ENCODE data around the gene PTPRQ. TPM values are rescaled to one million over a fixed set of nuclear protein-coding genes. Genes with fewer than 3 reads are reported as not detected.

Gene PTPRQ
- total and polyA plus RNA-seq, 2 of the 8 experiments (the other 6 are each of a cell fraction or from before 2014, with no cell fraction given): not detected

- Histone ChIP-seq H3K9me3 (ENCODE audit: insufficient read depth in 2 of 2, low read depth in 1 of 2, low read length in 1 of 2) (no peaks in the 10 kb centered on the region), H3K4me1 (replicated peaks in 1 of 4; ENCODE audit: control insufficient read depth in 3 of 4, insufficient read depth in 4 of 4, low read length in 3 of 4) (no peaks in the 10 kb centered on the region), H2BK15ac (ENCODE audit: low read length) (no peak overlapping the region), H3K4ac (replicated peaks; ENCODE audit: insufficient read length, low read depth, low read length) (no peak overlapping the region), H2BK20ac (ENCODE audit: low read length) (no peak overlapping the region), H3K79me2 (ENCODE audit: control insufficient read depth in 1 of 2, insufficient read depth in 2 of 2, low read length in 2 of 2) (no peaks in the 10 kb centered on the region), H3K9ac (replicated peaks in 1 of 4; ENCODE audit: extremely low read depth in 1 of 4, low read depth in 3 of 4, low read length in 3 of 4) (no peak overlapping the region), H3K79me1 (ENCODE audit: low read depth, low read length) (no peaks in the 10 kb centered on the region), H3K36me3 (ENCODE audit: control insufficient read depth in 2 of 4, insufficient read depth in 4 of 4, low read length in 3 of 4) (no peaks in the 10 kb centered on the region), H3K56ac (replicated peaks; ENCODE audit: insufficient read length, low read depth, low read length) (no peak overlapping the region), H2AK5ac (ENCODE audit: low read depth, low read length) (no peak overlapping the region), H2AFZ (ENCODE audit: low read length) (no peak overlapping the region), H4K5ac (ENCODE audit: insufficient read length, low read depth, low read length) (no peak overlapping the region), H2BK120ac (replicated peaks; ENCODE audit: low read depth, low read length) (no peak overlapping the region), H2BK12ac (ENCODE audit: low read depth, low read length) (no peak overlapping the region), H3K4me3 (ENCODE audit: extremely low read depth in 1 of 4, insufficient read depth in 2 of 4, low read depth in 3 of 4, low read length in 4 of 4) (no peak overlapping the region), H3K27ac (ENCODE audit: low read depth, low read length) (no peak overlapping the region), H2BK5ac (ENCODE audit: low read depth, low read length) (no peak overlapping the region), H3K14ac (ENCODE audit: insufficient read length) (no peak overlapping the region), H3K4me2 (ENCODE audit: insufficient read depth in 1 of 2, low read depth in 2 of 2, low read length in 2 of 2) (no peak overlapping the region), H4K20me1 (replicated peaks in 1 of 2; ENCODE audit: control insufficient read depth in 1 of 2, insufficient read depth in 2 of 2, low read length in 2 of 2) (no peaks in the 10 kb centered on the region), H4K8ac (ENCODE audit: extremely low read depth, insufficient read depth, low read length) (no peak overlapping the region), H4K91ac (replicated peaks; ENCODE audit: insufficient read length, low read length) (no peak overlapping the region), H3K18ac (ENCODE audit: extremely low read depth, low read length) (no peak overlapping the region), H3K23me2 (ENCODE audit: low read depth, low read length) (no peaks in the 10 kb centered on the region), H3K23ac (ENCODE audit: insufficient read length) (no peak overlapping the region), H3K27me3 (replicated peaks in 1 of 4; ENCODE audit: control insufficient read depth in 3 of 4, extremely low read depth in 1 of 4, insufficient read depth in 3 of 4, low read length in 3 of 4) (no peaks in the 10 kb centered on the region)
- ChIA-PET CTCF (ENCODE audit: partially characterized antibody) (interaction anchor here (1.4 kb wide), 1 partner anchor 13 kb away, joined by 4 read pairs; no protein-coding TSS in a partner anchor), POLR2A (ENCODE audit: partially characterized antibody) (no interaction called here)
- FAIRE-seq (no peak), DNase-seq (ENCODE audit: low read depth in 1 of 2, low spot score in 2 of 2) (no peak)
- no peak for TF ChIP-seq ASH2L (IDR thresholded peaks at IDR 0.05; ENCODE audit: low read length)
- 89% methylated on average over 2 of the region's 2 CpGs; no CpG with 5 or more reads in 1 of the 2 experiments for WGBS, 2 experiments (ENCODE audit: extremely low coverage in 1 of 2, insufficient coverage in 1 of 2, insufficient read length in 1 of 2, insufficient replicate concordance in 2 of 2, low coverage in 1 of 2, low lambda C conversion rate in 2 of 2, missing lambda C conversion rate in 1 of 2)
Observed at GRCh38 chr12:80620281-80620680, 176.2 kb downstream of the PTPRQ start.

All from H1 (cell line).